AG10803 (cell line): Measurements from ENCODE around the gene CTDSP2.

ENCODE experiments used
- DNase-seq: peaks from one replicate; pipeline ENCODE4 v3.0.0; 2010; ENCODE audit warnings: low read depth
- H3K4me3 ChIP-seq: 2 replicates; pipeline ENCODE4 v1.5.1; 2011; ENCODE audit warnings: mild to moderate bottlenecking, low read length, control low read depth
- CTCF ChIP-seq: conservative IDR thresholded peaks from 2 replicates; pipeline ENCODE4 v1.5.1; 2011; ENCODE audit warnings: mild to moderate bottlenecking, low read length, control low read depth, inconsistent platforms

CTDSP2 gene

GRCh38 chr12:57892232-57892972 lies 45.9 kb upstream of the CTDSP2 start:
- DNase-seq: no peak

GRCh38 chr12:57891542-57892228 lies 45.2 kb upstream of the CTDSP2 start:
- H3K4me3 ChIP-seq: no peak overlapping the region

More at GRCh38 chr12:57892232-57892972, 45.9 kb upstream of the CTDSP2 start:
- no peak overlapping the region for H3K4me3 ChIP-seq
- TF ChIP-seq CTCF: no peak

GRCh38 chr12:57890191-57891115 lies 43.9 kb upstream of the CTDSP2 start:
- DNase-seq: peak; percentile 50
- no peak for TF ChIP-seq CTCF
- no peak overlapping the region for H3K4me3 ChIP-seq

More at GRCh38 chr12:57891542-57892228, 45.2 kb upstream of the CTDSP2 start:
- no peak for DNase-seq
- no peak for TF ChIP-seq CTCF

GRCh38 chr12:57889500-57889989 lies 43.0 kb upstream of the CTDSP2 start:
- peak overlapping the region; percentile 50 for H3K4me3 ChIP-seq
- TF ChIP-seq CTCF: no peak
- DNase-seq: peak; percentile 97

GRCh38 chr12:57888409-57889157 lies 42.1 kb upstream of the CTDSP2 start:
- no peak for TF ChIP-seq CTCF
- H3K4me3 ChIP-seq: peak overlapping the region; percentile 50
- DNase-seq: peak; percentile 65
